ENCODE data around the gene BORCS5. TPM values are rescaled to one million over a fixed set of nuclear protein-coding genes. Genes with fewer than 3 reads are reported as not detected.

Gene BORCS5
- total RNA-seq, 4 donors from 2014 or later: 14.2 to 45.0 (median 25.6) TPM

DNA sequence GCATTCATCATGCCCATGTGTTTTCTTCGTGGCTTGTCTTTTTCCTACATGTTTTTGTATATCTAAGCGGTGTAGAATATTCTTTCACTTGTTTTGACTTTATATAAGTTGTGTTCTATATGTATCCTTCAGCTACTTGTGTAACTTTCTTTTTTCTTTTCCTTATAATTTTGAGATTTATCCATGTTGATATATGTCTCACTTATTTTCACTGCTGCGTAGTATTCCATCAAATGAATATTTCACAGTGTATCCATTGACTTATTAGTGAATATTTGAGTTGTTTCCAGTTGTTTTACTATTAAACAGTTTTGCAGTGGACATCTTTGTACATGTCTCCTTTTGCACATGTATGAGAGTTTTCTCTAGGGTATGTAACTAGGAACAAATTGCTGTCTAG is 43.9 kb downstream of the BORCS5 start:
- H3K4me1 ChIP-seq: peaks cover 0 to 55% (median 20%) of the 10 kb centered on the region in 4 donors
- WGBS, 2 donors: 95 to 97% methylated on average over 3 of the region's 3 CpGs
- H3K4me3 ChIP-seq: no peak overlapping the region
- H3K9me3 ChIP-seq: no peaks in the 10 kb centered on the region
- no peaks in the 10 kb centered on the region for H3K27me3 ChIP-seq
- TF ChIP-seq EP300 (IDR thresholded peaks at IDR 0.05): no peak
- TF ChIP-seq, protein P1, sequence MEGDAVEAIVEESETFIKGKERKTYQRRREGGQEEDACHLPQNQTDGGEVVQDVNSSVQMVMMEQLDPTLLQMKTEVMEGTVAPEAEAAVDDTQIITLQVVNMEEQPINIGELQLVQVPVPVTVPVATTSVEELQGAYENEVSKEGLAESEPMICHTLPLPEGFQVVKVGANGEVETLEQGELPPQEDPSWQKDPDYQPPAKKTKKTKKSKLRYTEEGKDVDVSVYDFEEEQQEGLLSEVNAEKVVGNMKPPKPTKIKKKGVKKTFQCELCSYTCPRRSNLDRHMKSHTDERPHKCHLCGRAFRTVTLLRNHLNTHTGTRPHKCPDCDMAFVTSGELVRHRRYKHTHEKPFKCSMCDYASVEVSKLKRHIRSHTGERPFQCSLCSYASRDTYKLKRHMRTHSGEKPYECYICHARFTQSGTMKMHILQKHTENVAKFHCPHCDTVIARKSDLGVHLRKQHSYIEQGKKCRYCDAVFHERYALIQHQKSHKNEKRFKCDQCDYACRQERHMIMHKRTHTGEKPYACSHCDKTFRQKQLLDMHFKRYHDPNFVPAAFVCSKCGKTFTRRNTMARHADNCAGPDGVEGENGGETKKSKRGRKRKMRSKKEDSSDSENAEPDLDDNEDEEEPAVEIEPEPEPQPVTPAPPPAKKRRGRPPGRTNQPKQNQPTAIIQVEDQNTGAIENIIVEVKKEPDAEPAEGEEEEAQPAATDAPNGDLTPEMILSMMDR (IDR thresholded peaks at IDR 0.05): no peak
- TF ChIP-seq POLR2A (IDR thresholded peaks at IDR 0.05): no peak
- H3K36me3 ChIP-seq: no peaks in the 10 kb centered on the region
- no peak for DNase-seq (ENCODE audit: low spot score in 2 of 2)
- peak overlapping the region in 1 of 4 donors; percentile 79 for H3K27ac ChIP-seq

DNA sequence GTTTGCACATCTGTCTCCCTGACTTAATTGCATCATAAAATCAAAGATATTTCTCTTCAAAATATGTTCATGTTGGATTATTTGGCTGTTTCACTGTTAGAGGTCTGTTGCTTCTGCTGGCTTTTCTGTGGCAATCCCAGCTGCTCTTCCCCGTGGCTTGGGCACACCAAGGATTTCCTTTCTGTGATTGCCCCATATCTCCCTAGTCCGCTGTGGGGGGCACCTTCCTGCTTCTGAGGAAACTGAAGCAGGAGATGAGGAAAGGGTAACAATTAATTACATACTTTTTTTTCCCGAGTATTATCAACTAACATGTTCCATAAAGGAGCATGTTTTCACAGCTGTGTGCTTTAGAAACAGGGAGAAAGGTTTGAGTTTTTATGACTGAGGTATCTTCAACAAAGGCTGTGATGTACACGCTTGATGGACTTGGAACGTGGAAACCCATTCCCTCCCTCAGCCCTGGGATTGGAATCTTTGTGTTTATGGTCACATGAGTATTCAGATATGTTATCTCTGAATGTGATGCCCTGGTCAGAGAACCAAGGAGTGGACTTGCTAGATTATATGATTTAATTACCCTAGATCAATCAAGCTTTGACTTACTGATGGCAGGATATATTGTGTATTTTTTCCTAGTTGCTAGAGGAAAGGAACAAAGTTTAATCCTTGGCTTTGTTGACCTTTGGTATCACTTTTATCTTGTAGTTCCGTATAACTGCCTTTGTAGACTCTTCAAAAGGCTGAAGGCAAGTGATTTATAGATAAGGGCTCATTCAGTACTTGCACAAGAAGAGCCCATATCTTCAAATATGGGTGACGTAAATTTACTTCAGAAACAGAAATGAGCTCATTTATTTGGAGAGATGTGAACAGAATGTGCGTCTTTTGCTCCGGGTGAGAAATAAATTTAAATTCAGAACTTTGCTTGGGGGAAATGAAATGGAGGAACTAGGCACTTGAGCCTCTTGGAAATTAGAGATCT is 46.7 kb downstream of the BORCS5 start:
- no peak for DNase-seq (ENCODE audit: low spot score in 2 of 2)
- peaks cover 0 to 45% (median 20%) of the 10 kb centered on the region in 4 donors for H3K4me1 ChIP-seq
- no peaks in the 10 kb centered on the region for H3K27me3 ChIP-seq
- H3K36me3 ChIP-seq: no peaks in the 10 kb centered on the region
- H3K9me3 ChIP-seq: no peaks in the 10 kb centered on the region
- whole genome bisulfite sequencing, 2 donors: 60 to 68% methylated on average over 9 of the region's 9 CpGs
- peak overlapping the region in 2 of 4 donors; percentile 47 to 58 for H3K27ac ChIP-seq
- no peak overlapping the region for H3K4me3 ChIP-seq
- TF ChIP-seq, protein P1 (IDR thresholded peaks at IDR 0.05): no peak
- TF ChIP-seq POLR2A (IDR thresholded peaks at IDR 0.05): no peak
- TF ChIP-seq EP300 (IDR thresholded peaks at IDR 0.05): no peak

DNA sequence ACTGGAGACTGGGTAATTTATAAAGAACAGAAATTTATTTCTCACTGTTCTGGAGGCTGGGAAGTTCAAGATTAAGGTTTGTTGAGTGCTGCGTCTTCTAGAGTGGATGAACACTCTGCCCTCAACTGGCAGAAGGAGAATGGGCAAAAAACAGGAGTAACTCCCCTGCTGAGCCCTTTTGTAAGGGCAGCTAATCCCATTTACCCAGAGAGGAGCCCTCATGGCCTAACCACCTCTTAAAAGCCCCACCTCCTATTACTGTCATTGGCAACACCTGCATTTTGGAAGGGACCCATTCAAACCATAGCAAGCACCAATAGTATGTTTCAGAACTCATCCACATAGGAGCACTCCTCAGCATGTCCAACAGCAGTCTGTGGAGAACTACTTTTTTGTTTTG is 47.4 kb downstream of the BORCS5 start:
- WGBS, 2 donors: 94 to 100% methylated on average over 1 of the region's 1 CpG
- no peaks in the 10 kb centered on the region for H3K27me3 ChIP-seq
- H3K27ac ChIP-seq: peak overlapping the region in 2 of 4 donors; percentile 43 to 47
- H3K9me3 ChIP-seq: no peaks in the 10 kb centered on the region
- no peak overlapping the region for H3K4me3 ChIP-seq
- DNase-seq (ENCODE audit: low spot score in 2 of 2): no peak
- H3K36me3 ChIP-seq: no peaks in the 10 kb centered on the region
- peaks cover 0 to 38% (median 18%) of the 10 kb centered on the region in 4 donors for H3K4me1 ChIP-seq
- TF ChIP-seq EP300 (IDR thresholded peaks at IDR 0.05) (no peak), POLR2A (IDR thresholded peaks at IDR 0.05) (no peak)
- TF ChIP-seq, protein P1 (IDR thresholded peaks at IDR 0.05): no peak

DNA sequence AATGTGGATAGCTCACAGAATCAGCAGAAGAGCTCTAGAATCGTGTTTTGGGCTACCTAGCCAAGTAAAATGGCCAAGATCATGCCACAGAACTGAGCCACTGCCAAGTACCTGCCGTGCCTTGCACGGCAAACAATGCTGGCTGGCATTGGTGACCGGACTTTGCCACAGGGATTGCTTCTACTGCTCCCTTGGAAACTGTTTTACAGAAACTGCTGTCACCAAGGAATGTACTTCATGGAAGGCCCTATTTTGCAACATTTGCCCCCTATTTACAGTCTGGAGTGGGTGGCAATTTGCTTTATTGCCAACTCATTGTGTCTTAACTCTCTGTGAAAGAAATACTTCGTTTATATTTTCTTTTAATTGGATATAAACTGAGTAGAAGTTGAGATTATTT is 49.0 kb downstream of the BORCS5 start:
- Histone ChIP-seq H3K4me1 (peaks cover 0 to 32% (median 16%) of the 10 kb centered on the region in 4 donors), H3K27me3 (no peaks in the 10 kb centered on the region), H3K9me3 (no peaks in the 10 kb centered on the region), H3K36me3 (no peaks in the 10 kb centered on the region), H3K27ac (peak overlapping the region in 3 of 4 donors; percentile 43 to 68 (median 56)), H3K4me3 (no peak overlapping the region)
- WGBS, 2 donors: 31% methylated on average over 5 of the region's 5 CpGs
- DNase-seq (ENCODE audit: low spot score in 2 of 2): no peak
- TF ChIP-seq, protein P1 (IDR thresholded peaks at IDR 0.05): no peak
- no peak for TF ChIP-seq EP300 (IDR thresholded peaks at IDR 0.05)
- no peak for TF ChIP-seq POLR2A (IDR thresholded peaks at IDR 0.05)

DNA sequence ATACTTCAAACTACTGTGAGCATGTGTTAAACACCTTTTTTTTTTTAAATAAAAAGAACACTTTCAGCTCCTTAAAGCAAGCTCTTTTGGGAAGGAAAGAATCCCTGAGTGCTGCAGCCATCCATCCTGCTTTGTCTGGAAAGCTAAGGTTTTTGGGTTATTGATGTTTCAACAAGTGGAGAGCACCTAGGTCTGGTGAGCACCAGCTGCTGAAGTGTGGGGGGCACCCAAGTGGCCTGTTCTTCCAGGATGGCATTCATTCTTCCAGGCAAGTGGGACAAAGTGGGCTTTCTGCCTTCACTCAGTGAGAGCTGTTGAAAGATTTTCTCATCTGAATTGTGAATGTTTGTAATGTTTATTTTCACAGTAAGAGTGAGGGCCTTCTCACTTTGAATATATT is 49.9 kb downstream of the BORCS5 start:
- DNase-seq (ENCODE audit: low spot score in 2 of 2): no peak
- Histone ChIP-seq H3K4me1 (peaks cover 0 to 32% (median 16%) of the 10 kb centered on the region in 4 donors), H3K36me3 (no peaks in the 10 kb centered on the region), H3K9me3 (no peaks in the 10 kb centered on the region), H3K4me3 (no peak overlapping the region), H3K27me3 (no peaks in the 10 kb centered on the region), H3K27ac (peak overlapping the region in 2 of 4 donors; percentile 66 to 68)
- TF ChIP-seq, protein P1 (IDR thresholded peaks at IDR 0.05): no peak
- no peak for TF ChIP-seq EP300 (IDR thresholded peaks at IDR 0.05)
- TF ChIP-seq POLR2A (IDR thresholded peaks at IDR 0.05): no peak
